HG03520 (cell line): ENCODE measurements around the gene RXRA.

Experiments
- ATAC-seq: cut with Tn5 transposase; IDR thresholded peaks from one replicate; pipeline ENCODE4 v1.9.1; 2021; ENCODE audit warnings: mild to moderate bottlenecking, moderate library complexity; ENCODE audit not compliant: unreplicated experiment

The RXRA gene

GRCh38 chr9:134325813-134326723 lies at the start of gene RXRA:
Gene RXRA, plus strand, starts transcription at chr9:134326455. Its CDS starts 177 bp downstream, at chr9:134326632.
- no peak for ATAC-seq

- no peak for ATAC-seq
These were observed 48.0 kb upstream of the RXRA start for GRCh38 chr9:134278286-134278685.

- ATAC-seq = no peak
These were observed 47.1 kb upstream of the RXRA start for GRCh38 chr9:134278974-134279640.

GRCh38 chr9:134282138-134282650 lies 44.1 kb upstream of the RXRA start:
- ATAC-seq = no peak

- no peak for ATAC-seq
These were observed 43.1 kb upstream of the RXRA start for GRCh38 chr9:134283111-134283515.

- ATAC-seq = no peak
These were observed 42.5 kb upstream of the RXRA start for GRCh38 chr9:134283692-134284265.

- no peak for ATAC-seq
These were observed 42.0 kb upstream of the RXRA start for GRCh38 chr9:134284273-134284672.

GRCh38 chr9:134284741-134285140 lies 41.5 kb upstream of the RXRA start:
- ATAC-seq = no peak

GRCh38 chr9:134285215-134285845 lies 40.9 kb upstream of the RXRA start:
- ATAC-seq = no peak

GRCh38 chr9:134286471-134287245 lies 39.6 kb upstream of the RXRA start:
- ATAC-seq = no peak

GRCh38 chr9:134287591-134288491 lies 38.4 kb upstream of the RXRA start:
- ATAC-seq = no peak

- ATAC-seq = no peak
These were observed 37.5 kb upstream of the RXRA start for GRCh38 chr9:134288746-134289145.

GRCh38 chr9:134289241-134289875 lies 36.9 kb upstream of the RXRA start:
- no peak for ATAC-seq

GRCh38 chr9:134290603-134291451 lies 35.4 kb upstream of the RXRA start:
- no peak for ATAC-seq

GRCh38 chr9:134291452-134291881 lies 34.8 kb upstream of the RXRA start:
- no peak for ATAC-seq

GRCh38 chr9:134291961-134292871 lies 34.0 kb upstream of the RXRA start:
- ATAC-seq = no peak

- ATAC-seq = no peak
These were observed 33.2 kb upstream of the RXRA start for GRCh38 chr9:134293031-134293521.
